NCI-H748 treated with DMSO at 0.1 percent for 48 hours (cell line): Measurements from ENCODE around the gene AKNA.

Experiments
- DNase-seq: peaks from one replicate; lab custom pipeline; 2025; lab: John Stamatoyannopoulos, UW

The AKNA gene

DNA sequence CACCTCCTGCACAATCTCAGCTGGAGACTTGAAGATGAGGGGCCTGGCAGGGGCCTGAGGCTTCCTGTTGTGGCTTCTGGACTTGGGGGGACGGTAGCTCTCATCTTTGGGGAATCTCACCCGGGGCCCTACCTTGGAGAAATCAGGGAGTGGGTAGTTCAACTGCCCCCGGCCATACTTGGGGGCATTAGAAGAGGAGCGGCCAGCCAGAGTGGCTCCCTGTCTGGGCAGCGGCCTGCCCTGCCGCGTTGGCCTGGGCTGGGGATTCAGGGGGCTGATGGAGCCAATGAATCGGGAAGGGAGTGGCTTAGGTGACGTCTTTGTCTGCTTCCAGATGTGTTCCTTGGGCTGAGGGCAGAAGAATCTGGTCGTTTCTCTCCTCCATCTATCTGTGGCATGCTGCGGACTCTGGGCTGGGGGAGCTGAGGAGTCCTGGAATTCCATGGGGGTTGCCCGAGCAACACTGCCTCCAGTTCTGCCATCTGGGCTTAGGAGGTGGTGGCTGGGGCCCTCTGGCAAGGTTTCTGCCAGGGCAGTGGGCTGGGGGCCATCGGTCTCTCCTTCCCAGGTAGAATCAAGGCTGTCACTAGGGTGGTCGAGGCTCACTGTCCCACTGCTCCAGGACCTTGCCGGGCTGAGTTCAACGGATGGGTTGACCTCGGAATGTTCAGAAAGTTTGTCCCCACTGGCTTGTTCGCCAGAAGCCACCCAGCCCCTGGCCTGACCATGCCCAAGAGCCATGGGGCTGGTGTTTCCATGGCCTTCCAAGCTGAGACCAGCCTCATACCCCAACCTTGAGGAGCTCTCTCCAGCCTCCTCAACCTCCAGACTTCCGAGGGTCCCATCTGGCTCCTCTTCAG, 11.0 kb downstream of the AKNA start:
- no peak for DNase-seq

GRCh38 chr9:114375386-114376175, 12.2 kb downstream of the AKNA start:
- DNase-seq = no peak

- DNase-seq = no peak
Measured at GRCh38 chr9:114374936-114375335, 12.8 kb downstream of the AKNA start.

DNA sequence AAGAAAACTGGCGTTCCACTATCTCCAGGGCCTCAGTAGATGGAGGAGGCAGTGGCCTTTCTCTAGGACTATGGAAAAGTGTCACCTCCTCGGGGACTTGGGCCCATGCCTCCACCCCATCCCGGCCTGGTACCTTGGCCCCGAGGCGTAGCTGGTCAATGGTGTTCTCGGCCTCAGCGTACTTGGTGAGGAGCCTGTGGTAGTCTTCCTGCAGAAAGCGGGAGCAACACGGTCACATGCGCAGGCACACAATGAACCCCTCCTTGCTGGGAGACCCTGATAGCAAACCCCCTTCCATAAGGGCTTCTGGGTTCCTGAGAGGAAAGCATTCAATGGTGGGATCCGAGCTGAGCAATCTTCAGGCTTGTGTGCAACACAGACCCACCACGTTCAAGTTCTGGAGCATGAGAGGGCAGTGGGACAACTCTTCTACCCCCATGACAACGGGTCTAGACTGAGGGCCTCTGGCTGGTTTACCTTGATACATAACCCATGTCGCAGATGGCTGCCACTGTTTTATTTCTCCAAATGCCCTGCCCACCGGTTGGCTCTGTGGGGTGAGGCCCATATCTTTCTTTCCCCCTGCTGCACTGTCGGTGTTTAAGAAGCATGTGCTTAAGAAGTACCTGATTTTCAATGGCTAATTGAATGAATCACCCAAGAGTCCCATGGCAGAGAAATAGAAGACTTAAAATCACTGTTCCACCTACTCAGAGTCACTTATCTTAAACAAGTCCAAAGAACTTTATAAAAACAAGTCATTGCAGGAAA, 13.6 kb downstream of the AKNA start:
- DNase-seq = no peak

DNA sequence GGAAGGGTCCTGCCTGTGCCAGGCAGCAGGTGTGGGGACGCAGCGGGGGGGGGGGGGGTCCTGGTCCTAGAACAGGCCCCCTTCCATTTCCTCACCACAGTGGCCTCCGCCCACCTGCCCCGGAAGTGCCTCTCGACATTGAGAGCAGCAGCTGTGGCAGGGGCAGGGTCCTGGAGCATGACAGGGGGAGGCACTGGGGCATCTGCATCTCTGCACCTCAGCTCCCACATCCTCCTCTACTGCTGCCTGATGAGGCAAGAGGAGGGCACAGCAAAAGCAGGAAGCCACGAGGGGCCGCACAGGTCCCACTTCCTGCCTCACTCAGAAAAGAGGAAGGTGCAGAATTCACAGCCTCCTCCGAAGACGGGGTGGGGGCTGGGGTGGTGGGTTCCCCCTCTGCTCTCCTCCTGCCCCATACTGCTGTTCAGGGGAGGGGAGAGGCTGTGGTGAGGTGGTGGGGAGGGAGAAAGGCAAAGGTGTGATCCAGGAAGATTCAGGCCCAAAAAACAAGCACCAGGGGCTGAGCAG, 14.8 kb downstream of the AKNA start:
- DNase-seq = no peak

DNA sequence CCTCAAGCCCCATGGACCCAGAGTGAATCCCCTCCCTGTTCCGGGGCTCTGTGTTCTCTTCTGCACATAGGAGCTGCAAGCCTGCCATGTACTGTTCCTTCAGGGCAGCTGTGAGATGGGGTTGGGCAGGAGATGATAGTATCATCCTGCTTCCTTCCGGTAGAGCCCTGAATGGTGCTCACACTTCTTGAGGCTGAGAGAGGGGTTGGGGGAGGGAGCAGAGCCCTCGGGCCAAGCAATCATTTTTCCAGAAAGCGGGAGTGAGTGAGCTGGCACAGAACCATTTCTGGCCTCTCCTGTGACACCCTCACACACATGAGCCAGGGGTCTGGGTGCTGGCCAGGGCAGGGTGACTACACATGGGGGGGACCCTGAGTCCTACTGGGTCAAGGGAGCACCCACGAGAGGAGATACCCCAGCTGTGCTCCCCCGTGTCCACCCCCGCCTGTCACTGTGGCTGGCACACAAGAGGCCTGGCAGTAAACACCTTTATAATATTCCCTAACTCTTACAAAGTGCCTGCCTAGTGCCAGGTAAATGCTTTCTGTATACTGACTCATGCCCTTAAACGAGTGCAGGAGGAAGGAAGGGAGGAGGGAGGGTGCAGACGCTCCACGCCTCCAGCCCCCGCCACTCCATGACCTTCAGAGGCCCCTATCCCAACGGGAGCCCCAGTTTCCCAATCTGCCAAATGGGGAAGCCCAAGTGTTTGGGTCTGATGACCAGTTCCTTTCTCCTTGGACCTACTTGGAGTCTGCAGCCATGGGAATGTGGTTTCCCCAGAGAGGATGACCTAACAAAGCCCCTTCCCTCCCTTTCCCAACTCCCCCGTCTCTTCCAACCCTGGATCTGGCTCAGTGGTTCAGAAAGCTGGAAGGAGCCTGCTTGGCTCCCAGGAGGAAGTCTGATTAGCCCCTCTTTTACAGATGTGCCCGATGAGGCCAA, 15.5 kb downstream of the AKNA start:
- no peak for DNase-seq

DNA sequence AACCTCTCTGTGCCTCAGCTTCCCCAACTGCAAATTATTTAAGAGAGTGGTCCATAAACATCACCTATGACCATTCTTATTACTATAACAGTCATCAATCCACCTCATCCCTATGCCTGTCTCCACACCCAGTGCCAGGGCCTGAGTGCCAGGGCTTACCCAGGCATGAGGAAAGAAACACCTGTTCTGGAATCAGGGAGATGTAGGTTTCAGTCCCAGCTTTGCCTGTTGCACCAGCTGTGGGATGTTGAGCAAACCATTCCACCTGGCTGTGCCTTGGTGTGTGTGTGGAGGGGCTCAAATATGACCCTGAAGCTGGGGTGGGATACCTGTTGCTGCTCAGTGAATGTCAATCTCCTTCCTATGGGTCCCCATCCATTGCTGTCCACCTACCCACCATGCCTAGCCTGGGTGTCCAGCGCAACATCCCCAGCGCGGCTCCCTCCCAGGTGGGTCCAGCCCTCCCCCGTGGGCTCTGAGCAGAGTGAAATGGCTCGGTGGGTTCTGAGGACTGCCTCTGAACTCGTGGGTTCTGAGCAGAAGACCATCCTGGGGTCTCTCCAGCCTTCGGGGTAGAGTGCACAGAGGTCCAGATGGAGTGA, 16.3 kb downstream of the AKNA start:
- no peak for DNase-seq

- DNase-seq = no peak
Measured at GRCh38 chr9:114370968-114371320, 16.8 kb downstream of the AKNA start.

DNA sequence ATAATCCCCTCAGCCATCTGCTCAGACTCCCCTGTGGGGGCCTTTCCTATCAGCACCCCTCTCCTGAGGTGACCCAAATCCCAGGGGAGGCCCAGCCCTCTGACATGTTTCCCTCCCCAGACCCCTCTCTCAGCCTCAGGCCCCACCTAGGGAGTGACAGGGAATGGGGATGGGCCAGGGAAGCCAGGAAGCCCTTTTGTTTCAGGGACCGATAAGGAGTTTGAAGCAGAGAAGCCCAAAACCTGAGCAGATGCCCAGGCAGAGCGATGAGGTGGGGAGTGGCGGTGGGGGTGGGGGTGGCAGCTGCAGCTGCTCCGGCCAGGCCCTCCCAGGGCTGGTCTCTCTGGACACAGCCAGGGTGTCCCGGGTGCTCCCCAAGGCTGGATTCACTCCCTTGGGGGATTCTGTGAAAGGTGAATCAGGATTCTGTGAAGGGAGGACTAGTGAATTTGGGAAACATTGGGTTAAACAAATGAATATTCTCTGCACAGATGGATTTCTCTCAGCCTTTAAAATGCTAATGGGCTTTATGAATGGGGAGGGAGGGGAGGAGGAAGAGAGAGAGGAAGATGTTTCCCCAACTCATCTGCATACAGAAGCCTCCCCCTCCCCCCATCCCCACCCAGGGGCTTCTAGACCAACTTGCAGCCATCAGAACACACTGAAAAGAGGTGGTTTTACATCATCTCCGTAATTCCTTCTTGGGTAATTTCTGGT, 17.4 kb downstream of the AKNA start:
- DNase-seq = no peak

DNA sequence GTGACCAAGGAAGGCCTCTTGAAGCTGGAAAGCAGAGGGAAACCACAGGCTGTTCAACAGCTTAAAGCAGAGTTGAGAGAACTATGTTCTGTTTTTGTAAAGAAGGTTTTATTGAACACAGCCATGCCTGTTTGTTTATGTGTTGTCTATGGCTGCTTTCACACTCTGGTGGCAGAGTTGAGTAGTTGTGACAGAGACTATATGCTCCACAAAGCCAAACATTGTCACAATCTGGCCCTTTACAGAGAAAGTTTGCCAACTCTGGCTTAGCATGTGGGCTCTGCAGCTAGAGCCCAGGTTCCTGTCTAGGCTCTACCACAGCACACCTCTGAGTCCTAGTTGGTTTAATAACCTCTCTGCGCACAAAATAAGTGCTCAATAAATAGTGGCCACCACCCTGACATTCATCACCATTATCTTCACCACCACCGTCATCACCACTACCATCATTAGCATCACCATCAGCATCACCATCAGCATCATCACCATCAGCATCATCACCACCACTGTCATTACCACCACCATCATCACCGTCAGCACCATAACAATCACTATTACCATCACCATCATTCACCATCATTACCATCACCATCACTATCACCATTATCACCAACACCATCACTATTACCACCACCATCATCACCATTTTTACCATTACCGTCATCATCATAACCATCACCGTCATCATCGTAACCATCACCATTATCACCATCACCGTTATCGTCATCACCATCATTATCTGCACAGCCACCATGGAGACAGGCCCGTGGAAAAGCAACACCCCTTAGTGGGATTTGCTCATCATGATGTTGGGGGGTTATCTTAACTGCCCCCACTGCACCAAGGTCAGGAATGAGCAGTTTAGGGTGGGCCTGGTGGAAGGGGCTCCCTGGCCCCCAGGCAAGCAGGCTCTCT, 18.3 kb downstream of the AKNA start:
- no peak for DNase-seq

DNA sequence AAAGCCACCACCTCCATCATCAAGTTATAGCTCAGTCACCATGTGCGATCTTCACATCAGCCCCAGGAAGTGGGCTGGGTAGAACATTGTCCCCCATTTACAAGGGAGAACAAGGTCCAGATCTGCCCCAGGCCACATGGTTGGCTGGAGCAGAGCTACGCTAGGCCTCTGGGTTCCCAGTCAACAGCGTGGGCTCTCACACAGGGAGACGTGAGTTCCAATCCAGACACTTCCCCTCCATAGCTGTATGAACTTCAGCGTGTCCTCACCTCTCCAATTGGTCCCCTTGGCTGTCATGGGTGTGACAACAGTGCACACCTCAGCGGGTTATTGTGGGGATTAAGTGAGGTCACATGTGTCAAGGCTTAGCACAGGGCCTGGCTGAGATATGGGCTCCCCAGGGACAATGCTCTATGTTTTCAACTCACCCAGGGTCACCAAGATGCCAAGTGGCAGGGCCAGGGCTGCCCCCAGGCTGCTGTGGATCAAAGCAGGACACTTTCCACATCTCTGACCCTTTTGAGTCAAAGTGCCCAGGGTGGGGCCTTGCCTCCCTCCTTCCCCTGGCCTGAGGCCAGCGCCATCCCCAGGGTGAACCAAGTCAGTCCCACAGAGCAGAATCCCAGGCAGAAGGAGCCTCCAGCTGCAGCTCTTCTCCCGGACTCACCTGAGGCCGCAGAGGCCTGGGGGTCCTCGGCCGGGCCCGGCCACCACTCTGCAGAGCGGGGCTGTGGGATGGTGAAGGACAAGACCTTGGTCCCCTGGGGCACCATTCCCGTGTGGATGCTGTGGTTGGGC, 19.8 kb downstream of the AKNA start:
- DNase-seq = no peak

GRCh38 chr9:114367366-114367765, 20.4 kb downstream of the AKNA start:
- DNase-seq = no peak

- no peak for DNase-seq
Measured at GRCh38 chr9:114366334-114367128, 21.3 kb downstream of the AKNA start.

DNA sequence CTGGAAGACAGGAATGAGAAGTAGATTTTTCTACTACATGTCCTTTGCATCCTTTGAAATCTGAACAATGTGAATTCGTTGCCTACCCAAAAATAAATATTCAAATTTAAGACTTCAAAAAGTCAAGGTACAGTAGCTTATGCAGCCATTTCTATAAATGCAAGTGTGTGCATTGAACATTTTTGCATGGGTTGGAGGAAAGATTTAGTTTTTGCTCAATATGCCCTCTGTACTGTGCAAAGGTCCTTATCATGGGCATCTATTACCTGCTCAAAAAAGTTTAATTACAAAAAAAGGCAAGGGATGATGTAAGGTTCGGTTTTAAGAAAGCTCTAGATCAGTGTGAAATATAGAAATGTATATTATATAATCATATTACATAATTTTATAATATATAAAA, 22.6 kb downstream of the AKNA start:
- no peak for DNase-seq

- DNase-seq = no peak
Measured at GRCh38 chr9:114364134-114365041, 23.4 kb downstream of the AKNA start.

GRCh38 chr9:114363424-114363823, 24.4 kb downstream of the AKNA start:
- DNase-seq = no peak
